Gastroesophageal sphincter (tissue), 3 donors: ENCODE measurements around the gene KRT14.
"Not testable (repeated sequence)": the region's sequence is repeated elsewhere in the genome, so short reads cannot be mapped to it uniquely, and the experiment has no call there.

Experiments
- POLR2A ChIP-seq, 2 donors: fragments of 450-650 bp; IDR thresholded peaks; one replicate each; pipeline ENCODE4 v1.6.1; 2017; ENCODE audit warnings: antibody characterized with exemption in 2 of 2, mild to moderate bottlenecking in 2 of 2, moderate library complexity in 1 of 2
- POLR2AphosphoS5 ChIP-seq: sonication (generic); formaldehyde crosslinking; IDR thresholded peaks from one replicate; pipeline ENCODE4 v1.6.1; 2017; ENCODE audit warnings: antibody characterized with exemption
- TF ChIP-seq, protein P1 (sequence below), 4 experiments: fragments of 200-600 bp in 2 of 4; fragments of 450-650 bp in 2 of 4; sonication (generic) in 1 of 4; IDR thresholded peaks; one replicate each; pipeline ENCODE4 v1.5.1; 2017 to 2019; ENCODE audit warnings: antibody characterized with exemption in 4 of 4, mild to moderate bottlenecking in 2 of 4, moderate library complexity in 2 of 4

DNA sequence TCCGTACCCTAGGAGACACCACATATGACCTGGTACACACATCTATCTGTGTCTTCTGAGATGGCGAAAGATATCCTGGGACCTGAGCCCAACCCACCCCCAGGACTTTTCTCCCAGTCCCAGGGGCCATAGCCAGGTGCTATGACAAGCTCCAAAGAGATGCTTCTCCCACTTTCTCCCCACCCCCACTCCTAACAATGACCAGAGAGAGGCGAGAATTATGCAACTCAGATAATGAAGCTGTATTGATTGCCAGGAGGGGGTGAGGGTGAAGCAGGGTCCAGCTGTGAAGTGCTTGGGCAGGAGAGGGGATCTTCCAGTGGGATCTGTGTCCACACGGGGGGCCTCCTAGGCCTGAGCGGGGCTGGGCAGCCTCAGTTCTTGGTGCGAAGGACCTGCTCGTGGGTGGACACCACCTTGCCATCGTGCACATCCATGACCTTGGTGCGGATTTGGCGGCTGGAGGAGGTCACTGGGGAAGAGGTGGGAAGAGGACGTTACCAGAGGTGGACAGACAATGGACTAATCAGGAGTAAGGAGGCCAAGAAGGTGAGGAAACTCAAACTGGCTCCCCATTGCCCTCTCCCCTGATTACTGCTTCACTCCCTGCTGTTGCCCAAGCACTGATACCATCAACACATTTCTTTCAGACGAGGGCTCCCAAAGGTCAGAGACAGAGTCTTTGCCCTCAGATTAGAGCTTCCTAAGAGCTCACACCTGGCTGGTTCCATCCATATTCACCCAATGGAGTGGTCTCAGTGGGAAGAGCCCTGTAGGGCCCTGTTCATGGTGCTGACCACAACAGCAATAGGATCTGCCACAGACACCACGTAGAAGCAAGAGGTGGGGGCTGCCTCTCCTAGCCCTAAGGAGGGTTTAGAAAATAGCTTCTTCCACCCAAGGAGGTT, 4.4 kb downstream of the KRT14 start:
- not testable (repeated sequence) for TF ChIP-seq POLR2A (IDR thresholded peaks at IDR 0.05); POLR2AphosphoS5
- TF ChIP-seq, protein P1, sequence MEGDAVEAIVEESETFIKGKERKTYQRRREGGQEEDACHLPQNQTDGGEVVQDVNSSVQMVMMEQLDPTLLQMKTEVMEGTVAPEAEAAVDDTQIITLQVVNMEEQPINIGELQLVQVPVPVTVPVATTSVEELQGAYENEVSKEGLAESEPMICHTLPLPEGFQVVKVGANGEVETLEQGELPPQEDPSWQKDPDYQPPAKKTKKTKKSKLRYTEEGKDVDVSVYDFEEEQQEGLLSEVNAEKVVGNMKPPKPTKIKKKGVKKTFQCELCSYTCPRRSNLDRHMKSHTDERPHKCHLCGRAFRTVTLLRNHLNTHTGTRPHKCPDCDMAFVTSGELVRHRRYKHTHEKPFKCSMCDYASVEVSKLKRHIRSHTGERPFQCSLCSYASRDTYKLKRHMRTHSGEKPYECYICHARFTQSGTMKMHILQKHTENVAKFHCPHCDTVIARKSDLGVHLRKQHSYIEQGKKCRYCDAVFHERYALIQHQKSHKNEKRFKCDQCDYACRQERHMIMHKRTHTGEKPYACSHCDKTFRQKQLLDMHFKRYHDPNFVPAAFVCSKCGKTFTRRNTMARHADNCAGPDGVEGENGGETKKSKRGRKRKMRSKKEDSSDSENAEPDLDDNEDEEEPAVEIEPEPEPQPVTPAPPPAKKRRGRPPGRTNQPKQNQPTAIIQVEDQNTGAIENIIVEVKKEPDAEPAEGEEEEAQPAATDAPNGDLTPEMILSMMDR (IDR thresholded peaks at IDR 0.05) = not testable (repeated sequence)
